ENCODE results near the gene MTMR2. TPM values are rescaled to one million over a fixed set of nuclear protein-coding genes. Genes with fewer than 3 reads are reported as not detected.

MTMR2 gene
- total RNA-seq, 1 donor from 2014 or later: 15.0 TPM

DNA sequence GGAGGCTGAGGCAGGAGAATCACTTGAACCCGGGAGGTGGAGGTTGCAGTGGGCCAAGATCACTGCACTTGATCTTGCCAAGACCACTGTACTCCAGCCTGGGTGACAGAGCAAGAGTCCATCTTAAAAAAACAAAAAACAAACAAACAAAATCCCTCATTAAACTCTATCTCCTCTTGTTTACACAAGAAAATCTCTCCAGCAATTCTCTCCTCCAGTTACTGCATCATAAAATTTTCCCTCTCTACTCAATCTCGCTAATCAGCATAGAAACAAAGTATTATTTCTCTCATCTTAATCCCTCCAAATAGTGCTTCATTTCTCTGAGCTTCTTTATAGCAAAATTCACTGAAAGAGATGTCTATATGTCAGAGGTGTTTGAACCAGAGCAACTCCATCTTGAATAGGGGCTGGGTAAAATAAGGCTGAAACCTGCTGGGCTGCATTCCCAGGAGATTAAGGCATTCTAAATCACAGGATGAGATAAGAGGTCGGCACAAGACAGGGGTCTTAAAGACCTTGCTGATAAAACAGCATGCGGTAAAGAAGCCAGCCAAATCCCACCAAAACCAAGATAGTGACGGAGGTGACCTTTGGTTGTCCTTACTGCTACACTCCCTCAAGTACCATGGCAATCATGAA lies 19.8 kb downstream of the MTMR2 start:
- FAIRE-seq: no peak
- DNase-seq (ENCODE audit: low read depth): no peak
- H3K27me3 ChIP-seq (ENCODE audit: control insufficient read depth, insufficient read depth, low read length): no peaks in the 10 kb centered on the region
- H3K36me3 ChIP-seq (ENCODE audit: control insufficient read depth, insufficient read depth, low read length): no peaks in the 10 kb centered on the region
- H3K4me3 ChIP-seq (ENCODE audit: low read depth, low read length): no peak overlapping the region
- TF ChIP-seq, protein P1, sequence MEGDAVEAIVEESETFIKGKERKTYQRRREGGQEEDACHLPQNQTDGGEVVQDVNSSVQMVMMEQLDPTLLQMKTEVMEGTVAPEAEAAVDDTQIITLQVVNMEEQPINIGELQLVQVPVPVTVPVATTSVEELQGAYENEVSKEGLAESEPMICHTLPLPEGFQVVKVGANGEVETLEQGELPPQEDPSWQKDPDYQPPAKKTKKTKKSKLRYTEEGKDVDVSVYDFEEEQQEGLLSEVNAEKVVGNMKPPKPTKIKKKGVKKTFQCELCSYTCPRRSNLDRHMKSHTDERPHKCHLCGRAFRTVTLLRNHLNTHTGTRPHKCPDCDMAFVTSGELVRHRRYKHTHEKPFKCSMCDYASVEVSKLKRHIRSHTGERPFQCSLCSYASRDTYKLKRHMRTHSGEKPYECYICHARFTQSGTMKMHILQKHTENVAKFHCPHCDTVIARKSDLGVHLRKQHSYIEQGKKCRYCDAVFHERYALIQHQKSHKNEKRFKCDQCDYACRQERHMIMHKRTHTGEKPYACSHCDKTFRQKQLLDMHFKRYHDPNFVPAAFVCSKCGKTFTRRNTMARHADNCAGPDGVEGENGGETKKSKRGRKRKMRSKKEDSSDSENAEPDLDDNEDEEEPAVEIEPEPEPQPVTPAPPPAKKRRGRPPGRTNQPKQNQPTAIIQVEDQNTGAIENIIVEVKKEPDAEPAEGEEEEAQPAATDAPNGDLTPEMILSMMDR (IDR thresholded peaks at IDR 0.05; ENCODE audit: insufficient read depth, low read length, severe bottlenecking): no peak

DNA sequence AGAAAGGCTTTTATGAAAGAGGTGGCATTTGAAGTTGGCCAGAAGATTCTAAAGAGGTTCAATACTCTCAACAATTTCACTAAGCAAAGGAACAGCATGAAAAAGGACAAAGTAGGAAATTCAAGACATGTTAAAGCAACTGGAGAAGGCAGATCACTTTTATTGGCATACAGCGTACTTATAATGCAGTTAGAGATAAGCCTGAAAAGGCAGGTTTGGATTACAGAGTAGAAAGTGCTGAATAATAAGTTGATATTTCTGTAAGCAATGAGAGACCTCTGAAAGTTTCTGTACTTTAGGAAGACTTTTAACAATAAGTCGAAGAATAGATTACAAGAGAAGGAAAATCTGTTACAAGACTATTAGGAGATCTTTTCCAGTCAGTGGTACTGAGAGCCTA lies 25.1 kb downstream of the MTMR2 start:
- H3K36me3 ChIP-seq (ENCODE audit: control insufficient read depth, insufficient read depth, low read length): no peaks in the 10 kb centered on the region
- FAIRE-seq: no peak
- H3K27me3 ChIP-seq (ENCODE audit: control insufficient read depth, insufficient read depth, low read length): no peaks in the 10 kb centered on the region
- DNase-seq (ENCODE audit: low read depth): no peak
- TF ChIP-seq, protein P1 (IDR thresholded peaks at IDR 0.05; ENCODE audit: insufficient read depth, low read length, severe bottlenecking): no peak
- H3K4me3 ChIP-seq (ENCODE audit: low read depth, low read length): no peak overlapping the region

DNA sequence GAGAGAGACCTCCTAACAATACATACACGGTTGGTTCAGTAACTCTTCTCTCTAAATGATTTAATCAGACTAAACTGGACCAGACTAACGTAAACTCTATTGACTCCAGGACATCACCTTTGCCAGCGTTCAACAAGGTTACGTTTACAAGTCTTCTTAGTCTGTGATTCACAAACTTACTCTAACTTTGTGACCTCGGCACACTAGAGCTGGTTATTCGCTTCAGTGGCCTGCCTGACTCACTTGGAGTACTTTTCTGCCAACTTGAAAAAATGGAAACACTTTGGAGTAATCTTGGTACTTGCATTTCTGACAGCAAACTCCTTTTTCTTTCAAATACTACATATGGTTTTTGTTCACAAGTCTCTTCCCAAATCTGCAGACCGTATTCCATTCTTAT lies 26.2 kb downstream of the MTMR2 start:
- FAIRE-seq: no peak
- no peak overlapping the region for H3K4me3 ChIP-seq (ENCODE audit: low read depth, low read length)
- TF ChIP-seq, protein P1 (IDR thresholded peaks at IDR 0.05; ENCODE audit: insufficient read depth, low read length, severe bottlenecking): no peak
- DNase-seq (ENCODE audit: low read depth): no peak
- H3K36me3 ChIP-seq (ENCODE audit: control insufficient read depth, insufficient read depth, low read length): no peaks in the 10 kb centered on the region
- H3K27me3 ChIP-seq (ENCODE audit: control insufficient read depth, insufficient read depth, low read length): no peaks in the 10 kb centered on the region

DNA sequence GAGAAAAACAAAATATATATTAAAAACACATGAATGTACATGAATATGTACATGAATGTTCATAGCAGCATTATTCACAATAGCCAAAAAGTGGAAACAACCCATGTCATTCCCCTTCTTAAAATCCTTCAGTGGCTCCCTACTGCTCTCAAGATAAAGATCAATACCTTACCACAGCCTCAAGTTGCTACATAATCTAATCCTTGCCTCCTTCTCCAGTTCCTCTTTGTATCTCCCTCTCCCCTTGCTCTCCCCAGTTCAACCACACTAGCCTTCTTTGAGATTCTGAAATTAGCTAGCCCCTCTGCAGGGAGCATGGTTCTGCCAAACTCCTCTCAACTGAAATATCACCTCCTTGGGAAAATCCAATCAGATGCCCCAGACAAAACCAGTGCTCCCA lies 28.1 kb downstream of the MTMR2 start:
- Histone ChIP-seq H3K36me3 (ENCODE audit: control insufficient read depth, insufficient read depth, low read length) (no peaks in the 10 kb centered on the region), H3K4me3 (ENCODE audit: low read depth, low read length) (no peak overlapping the region), H3K27me3 (ENCODE audit: control insufficient read depth, insufficient read depth, low read length) (no peaks in the 10 kb centered on the region)
- FAIRE-seq: no peak
- TF ChIP-seq, protein P1 (IDR thresholded peaks at IDR 0.05; ENCODE audit: insufficient read depth, low read length, severe bottlenecking): no peak
- no peak for DNase-seq (ENCODE audit: low read depth)

DNA sequence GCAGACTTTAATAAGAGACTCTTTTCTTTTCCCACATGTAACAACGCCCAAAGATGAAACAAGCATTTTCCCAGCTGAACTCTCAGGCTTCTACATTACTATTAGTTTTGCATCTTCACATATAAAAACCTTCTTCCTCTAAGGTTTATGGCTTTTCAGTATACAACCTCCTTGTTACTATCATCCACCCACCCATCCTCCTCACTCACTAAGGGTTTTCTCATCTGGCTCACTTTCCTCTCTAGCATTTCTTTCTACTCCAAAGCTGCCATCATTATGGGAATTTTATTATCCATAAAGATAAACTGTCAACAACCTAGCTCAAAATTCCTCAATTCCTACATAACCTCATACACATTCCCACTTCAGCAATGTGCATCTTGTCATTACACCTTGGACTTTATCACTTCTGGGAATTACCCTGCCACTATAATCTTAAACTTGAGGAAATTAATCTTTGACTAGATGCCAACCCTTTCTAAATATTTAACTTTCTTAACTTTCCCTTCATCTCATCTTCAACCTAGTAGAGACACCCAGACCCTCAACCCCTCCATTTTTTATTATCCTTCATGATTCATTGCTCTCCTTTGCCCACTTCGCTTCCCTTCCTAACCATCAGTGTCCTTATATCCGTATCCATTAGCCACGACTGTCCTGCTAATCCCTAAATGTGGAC lies 30.9 kb downstream of the MTMR2 start:
- TF ChIP-seq, protein P1 (IDR thresholded peaks at IDR 0.05; ENCODE audit: insufficient read depth, low read length, severe bottlenecking): no peak
- Histone ChIP-seq H3K27me3 (ENCODE audit: control insufficient read depth, insufficient read depth, low read length) (no peaks in the 10 kb centered on the region), H3K4me3 (ENCODE audit: low read depth, low read length) (no peak overlapping the region), H3K36me3 (ENCODE audit: control insufficient read depth, insufficient read depth, low read length) (no peaks in the 10 kb centered on the region)
- FAIRE-seq (no peak), DNase-seq (ENCODE audit: low read depth) (no peak)
